ENCODE results near the gene WDR33. TPM values are rescaled to one million over a fixed set of nuclear protein-coding genes. Genes with fewer than 3 reads are reported as not detected.

WDR33 gene
- total and polyA plus RNA-seq, 10 of the 15 experiments (the other 5 are each of a cell fraction or from before 2014, with no cell fraction given), result 29.2 to 73.8 (median 45.6) TPM

- CTCF ChIA-PET, result no interaction called here
- H3K27ac ChIP-seq (ENCODE audit: control insufficient read depth, insufficient read depth), result no peak overlapping the region
- H3K4me1 ChIP-seq (ENCODE audit: control insufficient read depth, insufficient read depth, low read length), result no peaks in the 10 kb centered on the region
- peaks cover 5 to 10% of the 10 kb centered on the region in 2 experiments; a peak in 3 of 4 replicates for H3K27me3 ChIP-seq (replicated peaks in 1 of 2; ENCODE audit: control insufficient read depth in 2 of 2, insufficient read depth in 2 of 2, low read length in 1 of 2)
- no peak overlapping the region for H3K4me2 ChIP-seq (ENCODE audit: control insufficient read depth, insufficient read depth)
- BruUV-seq (replicated peaks), result no TSS peak
- in situ Hi-C loops (cut with MboI) (no loop called here), intact Hi-C loops (cut with micrococcal nuclease; ENCODE audit: unreplicated experiment) (no loop called here)
- no peaks in the 10 kb centered on the region for H3K79me2 ChIP-seq (ENCODE audit: control insufficient read depth, insufficient read depth, low read length)
- H4K20me1 ChIP-seq (ENCODE audit: control insufficient read depth, insufficient read depth), result no peaks in the 10 kb centered on the region
- no peak for ATAC-seq
- no peak overlapping the region for H3K4me3 ChIP-seq
- RAD21 ChIA-PET (ENCODE audit: unreplicated experiment), result no interaction called here
- no peaks in the 10 kb centered on the region for H3K36me3 ChIP-seq (ENCODE audit: control insufficient read depth in 2 of 2, insufficient read depth in 2 of 2, low read length in 1 of 2)
- 52% methylated on average over 7 of the region's 7 CpGs for WGBS (ENCODE audit: insufficient coverage, insufficient replicate concordance, low lambda C conversion rate, missing lambda C conversion rate)
- TF ChIP-seq YBX1 (IDR thresholded peaks at IDR 0.05) (no peak), NFIC (IDR thresholded peaks at IDR 0.05; ENCODE audit: low read depth, low read length) (no peak), MYB (IDR thresholded peaks at IDR 0.05; ENCODE audit: borderline replicate concordance, low read depth, low read length) (no peak), SRF (IDR thresholded peaks at IDR 0.05; ENCODE audit: low read depth in 2 of 2, low read length in 2 of 2) (no peak), MLLT1 (IDR thresholded peaks at IDR 0.05) (no peak), EED (IDR thresholded peaks at IDR 0.05; ENCODE audit: low read depth) (no peak), NKRF (conservative IDR thresholded peaks at IDR 0.05) (no peak), HSF1 (IDR thresholded peaks at IDR 0.05; ENCODE audit: low read depth, low read length) (no peak), POLR2A (IDR thresholded peaks at IDR 0.05; ENCODE audit: low read depth, low read length) (no peak), SREBF2 (IDR thresholded peaks at IDR 0.05; ENCODE audit: low read length) (no peak), SPI1 (IDR thresholded peaks at IDR 0.05; ENCODE audit: borderline replicate concordance, insufficient read depth, low read depth, low read length) (no peak), CTCF (IDR thresholded peaks at IDR 0.05 in 2 of 3, conservative IDR thresholded peaks at IDR 0.05 in 1 of 3; ENCODE audit: control insufficient read depth in 2 of 3, extremely low read depth in 1 of 3, insufficient read depth in 1 of 3, low read depth in 3 of 3, low read length in 3 of 3) (no peak)
- TF ChIP-seq, protein P1, sequence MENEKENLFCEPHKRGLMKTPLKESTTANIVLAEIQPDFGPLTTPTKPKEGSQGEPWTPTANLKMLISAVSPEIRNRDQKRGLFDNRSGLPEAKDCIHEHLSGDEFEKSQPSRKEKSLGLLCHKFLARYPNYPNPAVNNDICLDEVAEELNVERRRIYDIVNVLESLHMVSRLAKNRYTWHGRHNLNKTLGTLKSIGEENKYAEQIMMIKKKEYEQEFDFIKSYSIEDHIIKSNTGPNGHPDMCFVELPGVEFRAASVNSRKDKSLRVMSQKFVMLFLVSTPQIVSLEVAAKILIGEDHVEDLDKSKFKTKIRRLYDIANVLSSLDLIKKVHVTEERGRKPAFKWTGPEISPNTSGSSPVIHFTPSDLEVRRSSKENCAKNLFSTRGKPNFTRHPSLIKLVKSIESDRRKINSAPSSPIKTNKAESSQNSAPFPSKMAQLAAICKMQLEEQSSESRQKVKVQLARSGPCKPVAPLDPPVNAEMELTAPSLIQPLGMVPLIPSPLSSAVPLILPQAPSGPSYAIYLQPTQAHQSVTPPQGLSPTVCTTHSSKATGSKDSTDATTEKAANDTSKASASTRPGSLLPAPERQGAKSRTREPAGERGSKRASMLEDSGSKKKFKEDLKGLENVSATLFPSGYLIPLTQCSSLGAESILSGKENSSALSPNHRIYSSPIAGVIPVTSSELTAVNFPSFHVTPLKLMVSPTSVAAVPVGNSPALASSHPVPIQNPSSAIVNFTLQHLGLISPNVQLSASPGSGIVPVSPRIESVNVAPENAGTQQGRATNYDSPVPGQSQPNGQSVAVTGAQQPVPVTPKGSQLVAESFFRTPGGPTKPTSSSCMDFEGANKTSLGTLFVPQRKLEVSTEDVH (IDR thresholded peaks at IDR 0.05; ENCODE audit: low read depth, partially characterized antibody), result no peak
- POLR2A ChIA-PET, result no interaction called here
- H2AFZ ChIP-seq (ENCODE audit: control insufficient read depth, low read depth, low read length), result no peak overlapping the region
- no peak for FAIRE-seq
- SMC1A ChIA-PET (ENCODE audit: uncharacterized antibody, unreplicated experiment), result no interaction called here
- no peak for DNase-seq (ENCODE audit: low read depth, low spot score)
- H3K9me3 ChIP-seq (replicated peaks; ENCODE audit: control insufficient read depth, insufficient read depth, low read length), result no peaks in the 10 kb centered on the region
- H3K9ac ChIP-seq (ENCODE audit: control insufficient read depth, insufficient read depth, low read length), result no peak overlapping the region
Measured at GRCh38 chr2:127669056-127669455, 141.9 kb downstream of the WDR33 start.
